ENCODE results near the gene METTL25B. TPM values are rescaled to one million over a fixed set of nuclear protein-coding genes. Genes with fewer than 3 reads are reported as not detected.

METTL25B gene
- total and polyA plus RNA-seq, 4 donors: 20.7 to 46.2 (median 28.9) TPM

GRCh38 chr1:156690675-156691036, 37.6 kb upstream of the METTL25B start:
- intact Hi-C loops (cut with DNase I): loop anchor here in 1 of 2 donors (10.0 kb wide), 1 partner anchor 194 kb away; no protein-coding TSS in a partner anchor
- H3K27ac ChIP-seq (ENCODE audit: low read depth in 1 of 2, low read length in 2 of 2): no peak overlapping the region
- H3K9me3 ChIP-seq (ENCODE audit: control insufficient read depth, low read length): no peaks in the 10 kb centered on the region
- no peaks in the 10 kb centered on the region for H3K27me3 ChIP-seq (ENCODE audit: control insufficient read depth in 1 of 2, insufficient read depth in 2 of 2, low read length in 1 of 2)
- DNase-seq (no peak), ATAC-seq (ENCODE audit: low FRiP score) (no peak)
- 56 to 59% methylated on average over 8 of the region's 8 CpGs for WGBS, 2 donors
- H3K36me3 ChIP-seq (ENCODE audit: control insufficient read depth in 1 of 2, insufficient read depth in 2 of 2, low read length in 1 of 2): no peaks in the 10 kb centered on the region
- no peak overlapping the region for H3K4me3 ChIP-seq (ENCODE audit: low read length in 2 of 2)
- H3K4me1 ChIP-seq (ENCODE audit: control insufficient read depth in 1 of 2, insufficient read depth in 2 of 2, low read length in 2 of 2): no peaks in the 10 kb centered on the region

- Histone ChIP-seq H3K9me3 (ENCODE audit: control insufficient read depth, low read length) (no peaks in the 10 kb centered on the region), H3K27ac (ENCODE audit: low read depth in 1 of 2, low read length in 2 of 2) (no peak overlapping the region), H3K4me1 (ENCODE audit: control insufficient read depth in 1 of 2, insufficient read depth in 2 of 2, low read length in 2 of 2) (no peaks in the 10 kb centered on the region), H3K36me3 (ENCODE audit: control insufficient read depth in 1 of 2, insufficient read depth in 2 of 2, low read length in 1 of 2) (no peaks in the 10 kb centered on the region), H3K27me3 (ENCODE audit: control insufficient read depth in 1 of 2, insufficient read depth in 2 of 2, low read length in 1 of 2) (no peaks in the 10 kb centered on the region), H3K4me3 (ENCODE audit: low read length in 2 of 2) (no peak overlapping the region)
- intact Hi-C loops (cut with DNase I): loop anchor here in 1 of 2 donors (10.0 kb wide), 1 partner anchor 194 kb away; no protein-coding TSS in a partner anchor
- DNase-seq: no peak
- 77 to 80% methylated on average over 10 of the region's 10 CpGs for WGBS, 2 donors
- ATAC-seq (ENCODE audit: low FRiP score): no peak
Measured at GRCh38 chr1:156691191-156691590, 37.1 kb upstream of the METTL25B start.

GRCh38 chr1:156691665-156692440, 36.4 kb upstream of the METTL25B start:
- 65 to 71% methylated on average over 20 of the region's 20 CpGs for WGBS, 2 donors
- ATAC-seq (ENCODE audit: low FRiP score): no peak
- Histone ChIP-seq H3K4me1 (ENCODE audit: control insufficient read depth in 1 of 2, insufficient read depth in 2 of 2, low read length in 2 of 2) (no peaks in the 10 kb centered on the region), H3K27me3 (ENCODE audit: control insufficient read depth in 1 of 2, insufficient read depth in 2 of 2, low read length in 1 of 2) (no peaks in the 10 kb centered on the region), H3K36me3 (ENCODE audit: control insufficient read depth in 1 of 2, insufficient read depth in 2 of 2, low read length in 1 of 2) (no peaks in the 10 kb centered on the region), H3K27ac (ENCODE audit: low read depth in 1 of 2, low read length in 2 of 2) (no peak overlapping the region), H3K9me3 (ENCODE audit: control insufficient read depth, low read length) (no peaks in the 10 kb centered on the region), H3K4me3 (ENCODE audit: low read length in 2 of 2) (no peak overlapping the region)
- DNase-seq: no peak
- intact Hi-C loops (cut with DNase I): loop anchor here in 1 of 2 donors (10.0 kb wide), 1 partner anchor 193 kb away; no protein-coding TSS in a partner anchor

- Histone ChIP-seq H3K36me3 (ENCODE audit: control insufficient read depth in 1 of 2, insufficient read depth in 2 of 2, low read length in 1 of 2) (no peaks in the 10 kb centered on the region), H3K9me3 (ENCODE audit: control insufficient read depth, low read length) (no peaks in the 10 kb centered on the region), H3K4me3 (ENCODE audit: low read length in 2 of 2) (no peak overlapping the region), H3K27ac (ENCODE audit: low read depth in 1 of 2, low read length in 2 of 2) (no peak overlapping the region), H3K27me3 (ENCODE audit: control insufficient read depth in 1 of 2, insufficient read depth in 2 of 2, low read length in 1 of 2) (no peaks in the 10 kb centered on the region), H3K4me1 (ENCODE audit: control insufficient read depth in 1 of 2, insufficient read depth in 2 of 2, low read length in 2 of 2) (no peaks in the 10 kb centered on the region)
- no peak for DNase-seq
- WGBS, 2 donors: 34% methylated on average over 13 of the region's 13 CpGs
- no peak for ATAC-seq (ENCODE audit: low FRiP score)
- intact Hi-C loops (cut with DNase I): loop anchor here in 1 of 2 donors (10.0 kb wide), 1 partner anchor 192 kb away; no protein-coding TSS in a partner anchor
Measured at GRCh38 chr1:156692441-156692924, 35.8 kb upstream of the METTL25B start.

- Histone ChIP-seq H3K9me3 (ENCODE audit: control insufficient read depth, low read length) (no peaks in the 10 kb centered on the region), H3K27ac (ENCODE audit: low read depth in 1 of 2, low read length in 2 of 2) (no peak overlapping the region), H3K4me3 (ENCODE audit: low read length in 2 of 2) (no peak overlapping the region), H3K36me3 (ENCODE audit: control insufficient read depth in 1 of 2, insufficient read depth in 2 of 2, low read length in 1 of 2) (no peaks in the 10 kb centered on the region), H3K27me3 (ENCODE audit: control insufficient read depth in 1 of 2, insufficient read depth in 2 of 2, low read length in 1 of 2) (no peaks in the 10 kb centered on the region), H3K4me1 (ENCODE audit: control insufficient read depth in 1 of 2, insufficient read depth in 2 of 2, low read length in 2 of 2) (no peaks in the 10 kb centered on the region)
- no peak for DNase-seq
- no peak for ATAC-seq (ENCODE audit: low FRiP score)
- WGBS, 2 donors: 65 to 67% methylated on average over 16 of the region's 16 CpGs
- intact Hi-C loops (cut with DNase I): loop anchor here in 1 of 2 donors (10.0 kb wide), 1 partner anchor 192 kb away; no protein-coding TSS in a partner anchor
Measured at GRCh38 chr1:156692925-156693847, 35.1 kb upstream of the METTL25B start.

GRCh38 chr1:156693848-156694689, 34.2 kb upstream of the METTL25B start:
- Histone ChIP-seq H3K27me3 (ENCODE audit: control insufficient read depth in 1 of 2, insufficient read depth in 2 of 2, low read length in 1 of 2) (no peaks in the 10 kb centered on the region), H3K4me3 (ENCODE audit: low read length in 2 of 2) (no peak overlapping the region), H3K9me3 (ENCODE audit: control insufficient read depth, low read length) (no peaks in the 10 kb centered on the region), H3K4me1 (ENCODE audit: control insufficient read depth in 1 of 2, insufficient read depth in 2 of 2, low read length in 2 of 2) (no peaks in the 10 kb centered on the region), H3K36me3 (ENCODE audit: control insufficient read depth in 1 of 2, insufficient read depth in 2 of 2, low read length in 1 of 2) (no peaks in the 10 kb centered on the region), H3K27ac (ENCODE audit: low read depth in 1 of 2, low read length in 2 of 2) (no peak overlapping the region)
- 81 to 82% methylated on average over 12 of the region's 12 CpGs for WGBS, 2 donors
- no peak for DNase-seq
- intact Hi-C loops (cut with DNase I): loop anchor here in 1 of 2 donors (10.0 kb wide), 1 partner anchor 191 kb away; no protein-coding TSS in a partner anchor
- no peak for ATAC-seq (ENCODE audit: low FRiP score)

GRCh38 chr1:156694690-156694962, 33.6 kb upstream of the METTL25B start:
- Histone ChIP-seq H3K4me1 (ENCODE audit: control insufficient read depth in 1 of 2, insufficient read depth in 2 of 2, low read length in 2 of 2) (no peaks in the 10 kb centered on the region), H3K36me3 (ENCODE audit: control insufficient read depth in 1 of 2, insufficient read depth in 2 of 2, low read length in 1 of 2) (no peaks in the 10 kb centered on the region), H3K27ac (ENCODE audit: low read depth in 1 of 2, low read length in 2 of 2) (no peak overlapping the region), H3K4me3 (ENCODE audit: low read length in 2 of 2) (no peak overlapping the region), H3K9me3 (ENCODE audit: control insufficient read depth, low read length) (no peaks in the 10 kb centered on the region), H3K27me3 (ENCODE audit: control insufficient read depth in 1 of 2, insufficient read depth in 2 of 2, low read length in 1 of 2) (no peaks in the 10 kb centered on the region)
- ATAC-seq (ENCODE audit: low FRiP score): no peak
- 84 to 91% methylated on average over 5 of the region's 5 CpGs for WGBS, 2 donors
- intact Hi-C loops (cut with DNase I): loop anchor here in 1 of 2 donors (10.0 kb wide), 1 partner anchor 190 kb away; no protein-coding TSS in a partner anchor
- no peak for DNase-seq

- ATAC-seq (ENCODE audit: low FRiP score) (no peak), DNase-seq (no peak)
- Histone ChIP-seq H3K9me3 (ENCODE audit: control insufficient read depth, low read length) (no peaks in the 10 kb centered on the region), H3K4me1 (ENCODE audit: control insufficient read depth in 1 of 2, insufficient read depth in 2 of 2, low read length in 2 of 2) (no peaks in the 10 kb centered on the region), H3K27ac (ENCODE audit: low read depth in 1 of 2, low read length in 2 of 2) (no peak overlapping the region), H3K4me3 (ENCODE audit: low read length in 2 of 2) (no peak overlapping the region), H3K27me3 (ENCODE audit: control insufficient read depth in 1 of 2, insufficient read depth in 2 of 2, low read length in 1 of 2) (no peaks in the 10 kb centered on the region), H3K36me3 (ENCODE audit: control insufficient read depth in 1 of 2, insufficient read depth in 2 of 2, low read length in 1 of 2) (no peaks in the 10 kb centered on the region)
- intact Hi-C loops (cut with DNase I): loop anchor here in 1 of 2 donors (10.0 kb wide), 1 partner anchor 188 kb away; no protein-coding TSS in a partner anchor
- 86 to 88% methylated on average over 8 of the region's 8 CpGs for WGBS, 2 donors
Measured at GRCh38 chr1:156696755-156697154, 31.5 kb upstream of the METTL25B start.

Data from aorta (tissue), 5 donors.